ENCODE results near the gene VKORC1L1.
"Not testable (repeated sequence)": the region's sequence is repeated elsewhere in the genome, so short reads cannot be mapped to it uniquely, and the experiment has no call there.

Gene VKORC1L1

GRCh38 chr7:65926588-65926987 is 53.7 kb downstream of the VKORC1L1 start:
- in situ Hi-C loops (cut with MboI; ENCODE audit: low pct_unique_long_range_greater_than_20kb, low sequenced_read_pairs, unreplicated experiment) = no loop called here
- DNase-seq (ENCODE audit: low spot score) = no peak
- TF ChIP-seq CTCF (IDR thresholded peaks at IDR 0.05; ENCODE audit: extremely low read depth, insufficient read depth, missing control alignments) = no peak

GRCh38 chr7:65927489-65928448 is 54.9 kb downstream of the VKORC1L1 start:
- DNase-seq (ENCODE audit: low spot score) = no peak
- in situ Hi-C loops (cut with MboI; ENCODE audit: low pct_unique_long_range_greater_than_20kb, low sequenced_read_pairs, unreplicated experiment) = no loop called here
- no peak for TF ChIP-seq CTCF (IDR thresholded peaks at IDR 0.05; ENCODE audit: extremely low read depth, insufficient read depth, missing control alignments)

GRCh38 chr7:65931685-65932084 is 58.8 kb downstream of the VKORC1L1 start:
- in situ Hi-C loops (cut with MboI; ENCODE audit: low pct_unique_long_range_greater_than_20kb, low sequenced_read_pairs, unreplicated experiment) = no loop called here
- DNase-seq (ENCODE audit: low spot score) = no peak
- TF ChIP-seq CTCF (IDR thresholded peaks at IDR 0.05; ENCODE audit: extremely low read depth, insufficient read depth, missing control alignments) = no peak

- no peak for DNase-seq (ENCODE audit: low spot score)
- in situ Hi-C loops (cut with MboI; ENCODE audit: low pct_unique_long_range_greater_than_20kb, low sequenced_read_pairs, unreplicated experiment) = no loop called here
- TF ChIP-seq CTCF (IDR thresholded peaks at IDR 0.05; ENCODE audit: extremely low read depth, insufficient read depth, missing control alignments) = no peak
Measured at GRCh38 chr7:65937296-65937695, 64.4 kb downstream of the VKORC1L1 start.

GRCh38 chr7:65938336-65938895 is 65.5 kb downstream of the VKORC1L1 start:
- no peak for TF ChIP-seq CTCF (IDR thresholded peaks at IDR 0.05; ENCODE audit: extremely low read depth, insufficient read depth, missing control alignments)
- no peak for DNase-seq (ENCODE audit: low spot score)
- in situ Hi-C loops (cut with MboI; ENCODE audit: low pct_unique_long_range_greater_than_20kb, low sequenced_read_pairs, unreplicated experiment) = no loop called here

GRCh38 chr7:65945787-65946186 is 72.9 kb downstream of the VKORC1L1 start:
- DNase-seq (ENCODE audit: low spot score); in situ Hi-C loops (cut with MboI; ENCODE audit: low pct_unique_long_range_greater_than_20kb, low sequenced_read_pairs, unreplicated experiment): not testable (repeated sequence)

- TF ChIP-seq CTCF (IDR thresholded peaks at IDR 0.05; ENCODE audit: extremely low read depth, insufficient read depth, missing control alignments) = no peak
- in situ Hi-C loops (cut with MboI; ENCODE audit: low pct_unique_long_range_greater_than_20kb, low sequenced_read_pairs, unreplicated experiment) = no loop called here
- DNase-seq (ENCODE audit: low spot score) = no peak
Measured at GRCh38 chr7:65946904-65947303, 74.0 kb downstream of the VKORC1L1 start.
